ENCODE data around the gene ABCG1. TPM values are rescaled to one million over a fixed set of nuclear protein-coding genes. Genes with fewer than 3 reads are reported as not detected.
"Not testable (repeated sequence)": the region's sequence is repeated elsewhere in the genome, so short reads cannot be mapped to it uniquely, and the experiment has no call there.

ABCG1 gene
- total RNA-seq, 4 donors from 2014 or later, result 16.1 to 25.9 (median 20.0) TPM

DNA sequence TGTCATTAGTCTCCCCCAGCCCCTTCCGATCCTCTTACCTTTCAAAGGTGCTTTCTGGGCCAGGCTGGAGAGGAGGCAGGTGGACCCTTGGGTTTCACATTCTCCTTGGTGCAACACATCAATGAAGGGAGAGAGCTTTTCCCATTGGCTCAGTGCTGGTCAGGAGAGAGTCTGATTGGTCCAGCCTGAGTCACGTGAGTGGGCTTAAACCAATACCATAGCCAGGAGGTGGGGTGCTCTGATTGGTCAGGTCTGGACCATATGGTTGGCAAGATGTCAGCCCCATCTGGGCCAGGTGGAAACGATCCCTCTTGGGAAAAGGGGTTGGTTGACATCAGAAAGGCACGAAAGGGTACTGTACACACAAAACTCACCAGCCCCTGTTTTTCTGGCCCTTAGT lies 44.8 kb upstream of the ABCG1 start:
- Histone ChIP-seq H3K9me3 (no peaks in the 10 kb centered on the region), H3K27me3 (no peaks in the 10 kb centered on the region), H3K4me3 (no peak overlapping the region), H3K36me3 (no peaks in the 10 kb centered on the region), H3K27ac (replicated peaks in 1 of 4) (no peak overlapping the region), H3K4me1 (peaks cover 4 to 16% (median 13%) of the 10 kb centered on the region in 4 donors)
- no peak for TF ChIP-seq POLR2AphosphoS5 (IDR thresholded peaks at IDR 0.05)
- no peak for TF ChIP-seq EP300 (IDR thresholded peaks at IDR 0.05)
- no peak for TF ChIP-seq CTCF (IDR thresholded peaks at IDR 0.05)
- no peak for TF ChIP-seq POLR2A (IDR thresholded peaks at IDR 0.05; ENCODE audit: low read depth)
- DNase-seq (ENCODE audit: extremely low spot score), result peak; percentile 37
- intact Hi-C loops (cut with DNase I), result no loop called here
- WGBS, result 78% methylated on average over 3 of the region's 4 CpGs

- intact Hi-C loops (cut with DNase I), result no loop called here
- no peaks in the 10 kb centered on the region for H3K36me3 ChIP-seq
- H3K27me3 ChIP-seq, result no peaks in the 10 kb centered on the region
- no peak for TF ChIP-seq POLR2AphosphoS5 (IDR thresholded peaks at IDR 0.05)
- TF ChIP-seq POLR2A (IDR thresholded peaks at IDR 0.05; ENCODE audit: low read depth), result no peak
- no peak for TF ChIP-seq CTCF (IDR thresholded peaks at IDR 0.05)
- no peak for TF ChIP-seq EP300 (IDR thresholded peaks at IDR 0.05)
- peak; percentile 42 for DNase-seq (ENCODE audit: extremely low spot score)
- 86% methylated on average over 6 of the region's 6 CpGs for WGBS
- no peak overlapping the region for H3K27ac ChIP-seq (replicated peaks in 1 of 4)
- peaks cover 4 to 16% (median 13%) of the 10 kb centered on the region in 4 donors for H3K4me1 ChIP-seq
- no peaks in the 10 kb centered on the region for H3K9me3 ChIP-seq
- H3K4me3 ChIP-seq, result no peak overlapping the region
Observed at GRCh38 chr21:42175110-42175710, 43.7 kb upstream of the ABCG1 start.

DNA sequence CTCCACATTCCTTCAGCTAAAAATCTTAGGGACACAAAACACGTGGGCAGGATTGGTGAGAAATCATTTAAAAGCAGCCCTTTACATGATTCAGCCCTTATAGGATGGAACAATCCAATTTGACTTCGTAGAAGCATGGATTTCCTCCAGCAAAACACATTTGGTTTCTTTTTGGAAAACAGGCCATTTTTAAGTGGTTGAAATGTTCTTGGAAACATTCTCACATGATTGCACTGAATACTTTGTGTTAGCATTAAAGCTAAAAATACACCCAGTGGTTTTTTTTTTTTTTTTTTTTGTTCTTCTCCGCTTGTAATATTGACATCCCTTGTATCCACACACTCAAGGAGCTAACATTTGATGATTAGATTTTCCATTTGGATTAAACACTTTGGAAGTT lies 42.1 kb upstream of the ABCG1 start:
- Histone ChIP-seq H3K27me3 (no peaks in the 10 kb centered on the region), H3K9me3 (no peaks in the 10 kb centered on the region), H3K4me3 (no peak overlapping the region), H3K27ac (replicated peaks in 1 of 4) (peak overlapping the region in 3 of 4 donors; percentile 52 to 60 (median 57)), H3K4me1 (peaks cover 4 to 16% (median 13%) of the 10 kb centered on the region in 4 donors), H3K36me3 (no peaks in the 10 kb centered on the region)
- intact Hi-C loops (cut with DNase I), result no loop called here
- 35% methylated on average over 3 of the region's 3 CpGs for WGBS
- DNase-seq (ENCODE audit: extremely low spot score), result peak; percentile 24
- TF ChIP-seq POLR2AphosphoS5 (IDR thresholded peaks at IDR 0.05) (no peak), CTCF (IDR thresholded peaks at IDR 0.05) (no peak), POLR2A (IDR thresholded peaks at IDR 0.05; ENCODE audit: low read depth) (no peak), EP300 (IDR thresholded peaks at IDR 0.05) (no peak)

GRCh38 chr21:42179316-42179715 lies 39.6 kb upstream of the ABCG1 start:
- Histone ChIP-seq H3K27me3 (no peaks in the 10 kb centered on the region), H3K4me3 (no peak overlapping the region), H3K36me3 (no peaks in the 10 kb centered on the region), H3K4me1 (peaks cover 4 to 16% (median 13%) of the 10 kb centered on the region in 4 donors), H3K9me3 (no peaks in the 10 kb centered on the region), H3K27ac (replicated peaks in 1 of 4) (no peak overlapping the region)
- 69% methylated on average over 3 of the region's 3 CpGs for WGBS
- intact Hi-C loops (cut with DNase I), result no loop called here
- DNase-seq (ENCODE audit: extremely low spot score), result peak; percentile 47
- TF ChIP-seq POLR2AphosphoS5 (IDR thresholded peaks at IDR 0.05) (no peak), EP300 (IDR thresholded peaks at IDR 0.05) (no peak), POLR2A (IDR thresholded peaks at IDR 0.05; ENCODE audit: low read depth) (no peak), CTCF (IDR thresholded peaks at IDR 0.05) (no peak)

GRCh38 chr21:42180001-42180400 lies 38.9 kb upstream of the ABCG1 start:
- intact Hi-C loops (cut with DNase I); DNase-seq (ENCODE audit: extremely low spot score); H3K36me3 ChIP-seq; H3K4me3 ChIP-seq; H3K27ac ChIP-seq (replicated peaks in 1 of 4); H3K27me3 ChIP-seq; H3K9me3 ChIP-seq: not testable (repeated sequence)
- 84% methylated on average over 3 of the region's 3 CpGs for whole genome bisulfite sequencing
- H3K4me1 ChIP-seq, result peaks cover 4 to 16% (median 13%) of the 10 kb centered on the region in 4 donors

All from esophagus muscularis mucosa (tissue), 4 donors.